Naive thymus-derived CD4-positive, alpha-beta T cell (primary cell): Measurements from ENCODE around the gene CPNE2. TPM values are rescaled to one million over a fixed set of nuclear protein-coding genes. Genes with fewer than 3 reads are reported as not detected.

Source experiments
- ATAC-seq: fragments of 150-1000 bp; cut with Tn5 transposase; 2 replicates; pipeline ENCODE4 v1.10.0; 2021; ENCODE audit warnings: mild to moderate bottlenecking, moderate library complexity
- CTCF ChIA-PET: fragments of 350-600 bp; sonication (Branson Sonifier 250); formaldehyde crosslinking; loops from one replicate; lab custom pipeline; 2021; ENCODE audit warnings: antibody characterized with exemption; lab: Charles Lee
- POLR2A ChIA-PET: fragments of 350-600 bp; sonication (Branson Sonifier 250); formaldehyde crosslinking; loops from one replicate; lab custom pipeline; 2021; ENCODE audit warnings: antibody characterized with exemption, inconsistent platforms; lab: Charles Lee
- DNase-seq, 9 donors: peaks; one replicate each; pipeline versions ENCODE4 v3.0.0 to v3.0.0-alpha.2; 2020 to 2022; ENCODE audit warnings: mixed read lengths in 1 of 9
- H3K27ac ChIP-seq: one replicate; pipeline ENCODE4 v1.7.0; 2013; ENCODE audit warnings: mild to moderate bottlenecking, low read depth, low read length, moderate library complexity
- H3K27me3 ChIP-seq, 2 donors: one replicate each; pipeline ENCODE4 v1.7.0; 2013; ENCODE audit warnings: low read length in 2 of 2, mild to moderate bottlenecking in 2 of 2, moderate library complexity in 2 of 2; ENCODE audit not compliant: control insufficient read depth in 2 of 2, insufficient read depth in 2 of 2
- H3K36me3 ChIP-seq, 3 experiments: 1 replicate in 2 of 3; 2 replicates in 1 of 3; pipeline ENCODE4 v1.7.0; 2013; ENCODE audit warnings: low read length in 3 of 3, mild to moderate bottlenecking in 3 of 3, moderate library complexity in 1 of 3; ENCODE audit not compliant: insufficient read depth in 3 of 3, control insufficient read depth in 2 of 3
- H3K4me1 ChIP-seq, 2 donors: one replicate each; pipeline ENCODE4 v1.7.0; 2013; ENCODE audit warnings: low read length in 2 of 2, mild to moderate bottlenecking in 2 of 2, moderate library complexity in 1 of 2; ENCODE audit not compliant: control insufficient read depth in 2 of 2, insufficient read depth in 2 of 2
- H3K4me3 ChIP-seq: 2 replicates; pipeline ENCODE4 v1.7.0; 2013; ENCODE audit warnings: mild to moderate bottlenecking, low read length
- H3K9me3 ChIP-seq, 3 experiments: 1 replicate in 2 of 3; 2 replicates in 1 of 3; pipeline ENCODE4 v1.7.0; 2013; ENCODE audit warnings: low read length in 3 of 3; ENCODE audit not compliant: control insufficient read depth in 2 of 3
- H3K27ac Mint-ChIP-seq, 9 donors: one replicate each; pipeline ENCODE4 v1.8.0; 2020 to 2022; ENCODE audit warnings: mixed read lengths in 9 of 9, mild to moderate bottlenecking in 8 of 9, moderate library complexity in 5 of 9, inconsistent platforms in 2 of 9
- H3K27me3 Mint-ChIP-seq, 5 donors: one replicate each; pipeline ENCODE4 v1.8.0; 2021 to 2022; ENCODE audit warnings: mixed read lengths in 5 of 5, mild to moderate bottlenecking in 1 of 5
- H3K36me3 Mint-ChIP-seq, 5 donors: one replicate each; pipeline ENCODE4 v1.8.0; 2020 to 2022; ENCODE audit warnings: mixed read lengths in 5 of 5, mild to moderate bottlenecking in 3 of 5, inconsistent platforms in 1 of 5
- H3K4me1 Mint-ChIP-seq, 7 donors: one replicate each; pipeline ENCODE4 v1.8.0; 2020 to 2022; ENCODE audit warnings: mixed read lengths in 7 of 7, mild to moderate bottlenecking in 3 of 7, inconsistent platforms in 1 of 7
- H3K4me3 Mint-ChIP-seq, 10 donors: one replicate each; pipeline ENCODE4 v1.8.0; 2020 to 2022; ENCODE audit warnings: mild to moderate bottlenecking in 10 of 10, mixed read lengths in 10 of 10, moderate library complexity in 6 of 10, inconsistent platforms in 2 of 10
- H3K9me3 Mint-ChIP-seq, 11 donors: one replicate each; pipeline ENCODE4 v1.8.0; 2020 to 2022; ENCODE audit warnings: mixed read lengths in 11 of 11, mild to moderate bottlenecking in 4 of 11, inconsistent platforms in 1 of 11, moderate library complexity in 1 of 11
- intact Hi-C, 2 donors: fragments of 100-400 bp; cut with micrococcal nuclease; formaldehyde crosslinking; loops; one replicate each; pipeline ENCODE4 v1.15.1; 2023
- polyA plus RNA-seq, 2 donors: library from polyadenylated mRNA; unstranded; fragments of 300-500 nt; fragmentation: Illumina TruSeq; gene quantifications; one replicate each; pipeline ENCODE4 v1.2.3, GENCODE V29; 2021
- total RNA-seq, 6 experiments: library from RNA in 5 of 6; stranded (reverse) in 5 of 6; gene quantifications; 1 replicate in 5 of 6; 2 replicates in 1 of 6; pipeline ENCODE4 v1.2.3 and lab custom pipeline; 2021 to 2026

CPNE2 gene
- total and polyA plus RNA-seq, 7 experiments from 2014 or later, result 1.1 to 12.6 (median 5.5) TPM

- Mint-ChIP-seq H3K4me1 (peaks cover 0 to 3% (median 0%) of the 10 kb centered on the region in 7 donors), H3K27me3 (no peaks in the 10 kb centered on the region), H3K9me3 (no peaks in the 10 kb centered on the region), H3K36me3 (peaks cover 0 to 9% (median 3%) of the 10 kb centered on the region in 5 donors), H3K4me3 (no peak overlapping the region), H3K27ac (no peak overlapping the region)
- Histone ChIP-seq H3K27ac (no peak overlapping the region), H3K4me1 (no peaks in the 10 kb centered on the region), H3K36me3 (no peaks in the 10 kb centered on the region), H3K27me3 (no peaks in the 10 kb centered on the region), H3K4me3 (no peak overlapping the region), H3K9me3 (no peaks in the 10 kb centered on the region)
- intact Hi-C loops, result no loop called here
- ChIA-PET POLR2A (no interaction called here), CTCF (no interaction called here)
- ATAC-seq (no peak), DNase-seq (no peak)
Measured at GRCh38 chr16:57115514-57116182, 23.3 kb downstream of the CPNE2 start.

GRCh38 chr16:57118461-57119084, 26.2 kb downstream of the CPNE2 start:
- H3K9me3 Mint-ChIP-seq, result no peaks in the 10 kb centered on the region
- ATAC-seq (no peak), DNase-seq (no peak)
- no peak overlapping the region for H3K27ac ChIP-seq
- H3K36me3 Mint-ChIP-seq, result peaks cover 0 to 5% (median 3%) of the 10 kb centered on the region in 5 donors
- H3K9me3 ChIP-seq, result no peaks in the 10 kb centered on the region
- no peak overlapping the region for H3K27ac Mint-ChIP-seq
- H3K4me3 ChIP-seq, result no peak overlapping the region
- no peaks in the 10 kb centered on the region for H3K27me3 ChIP-seq
- H3K4me1 ChIP-seq, result peaks cover 3 to 7% of the 10 kb centered on the region in 2 donors
- H3K4me3 Mint-ChIP-seq, result no peak overlapping the region
- peaks cover 3 to 10% (median 8%) of the 10 kb centered on the region in 7 donors for H3K4me1 Mint-ChIP-seq
- ChIA-PET POLR2A (no interaction called here), CTCF (no interaction called here)
- no peaks in the 10 kb centered on the region for H3K36me3 ChIP-seq
- no peaks in the 10 kb centered on the region for H3K27me3 Mint-ChIP-seq
- intact Hi-C loops, result no loop called here

GRCh38 chr16:57123216-57123973, 31.0 kb downstream of the CPNE2 start:
- DNase-seq (no peak), ATAC-seq (no peak)
- Histone ChIP-seq H3K4me3 (no peak overlapping the region), H3K9me3 (no peaks in the 10 kb centered on the region), H3K27ac (peak overlapping the region; percentile 48), H3K4me1 (peaks cover 33 to 43% of the 10 kb centered on the region in 2 donors), H3K27me3 (no peaks in the 10 kb centered on the region), H3K36me3 (no peaks in the 10 kb centered on the region)
- Mint-ChIP-seq H3K36me3 (peaks cover 0 to 3% (median 0%) of the 10 kb centered on the region in 5 donors), H3K4me1 (peaks cover 36 to 56% (median 52%) of the 10 kb centered on the region in 7 donors), H3K27me3 (no peaks in the 10 kb centered on the region), H3K9me3 (no peaks in the 10 kb centered on the region), H3K4me3 (peak overlapping the region in 9 of 10 donors; percentile 43 to 93 (median 64)), H3K27ac (peak overlapping the region; percentile 77 to 97 (median 94))
- POLR2A ChIA-PET, result interaction anchor here (0.6 to 1.2 kb wide), 3 partner anchors 13 to 63 kb away, joined by 3 read pairs; partner anchors contain the start of genes PSME3IP1 and RSPRY1
- intact Hi-C loops, result no loop called here
- CTCF ChIA-PET, result interaction anchor here (0.8 kb wide), 1 partner anchor 158 kb away, joined by 3 read pairs; no protein-coding TSS in a partner anchor

GRCh38 chr16:57123974-57124674, 31.7 kb downstream of the CPNE2 start:
- Histone ChIP-seq H3K36me3 (no peaks in the 10 kb centered on the region), H3K27me3 (no peaks in the 10 kb centered on the region), H3K4me1 (peaks cover 40 to 48% of the 10 kb centered on the region in 2 donors), H3K4me3 (no peak overlapping the region), H3K27ac (peak overlapping the region; percentile 48), H3K9me3 (no peaks in the 10 kb centered on the region)
- H3K9me3 Mint-ChIP-seq, result no peaks in the 10 kb centered on the region
- peaks cover 0 to 3% (median 0%) of the 10 kb centered on the region in 5 donors for H3K36me3 Mint-ChIP-seq
- peak in 5 of 9 donors; percentile 19 to 43 (median 38) for DNase-seq
- ATAC-seq, result no peak
- ChIA-PET CTCF (no interaction called here), POLR2A (interaction anchor here (0.7 to 1.2 kb wide), 2 partner anchors 14 to 17 kb away, joined by 3 read pairs; no protein-coding TSS in a partner anchor)
- H3K27ac Mint-ChIP-seq, result peak overlapping the region; percentile 77 to 97 (median 94)
- H3K4me1 Mint-ChIP-seq, result peaks cover 41 to 63% (median 59%) of the 10 kb centered on the region in 7 donors
- H3K4me3 Mint-ChIP-seq, result peak overlapping the region in 9 of 10 donors; percentile 43 to 93 (median 64)
- intact Hi-C loops, result loop anchor here in 1 of 2 donors (1.0 kb wide), 1 partner anchor 11 kb away; no protein-coding TSS in a partner anchor
- no peaks in the 10 kb centered on the region for H3K27me3 Mint-ChIP-seq

- intact Hi-C loops, result no loop called here
- POLR2A ChIA-PET, result interaction anchor here (0.7 to 1.7 kb wide), 3 partner anchors 16 to 393 kb away, joined by 3 to 4 read pairs (median 3); no protein-coding TSS in a partner anchor
Measured at GRCh38 chr16:57125376-57125775, 33.0 kb downstream of the CPNE2 start.

More at GRCh38 chr16:57125376-57125775, 33.0 kb downstream of the CPNE2 start:
- no peaks in the 10 kb centered on the region for H3K9me3 ChIP-seq
- Mint-ChIP-seq H3K9me3 (no peaks in the 10 kb centered on the region), H3K27me3 (no peaks in the 10 kb centered on the region), H3K4me3 (peak overlapping the region in 5 of 10 donors; percentile 28 to 93 (median 34)), H3K36me3 (peaks cover 0 to 3% (median 0%) of the 10 kb centered on the region in 5 donors), H3K27ac (peak overlapping the region in 4 of 9 donors; percentile 41 to 94 (median 84)), H3K4me1 (peaks cover 51 to 76% (median 72%) of the 10 kb centered on the region in 7 donors)
- H3K27me3 ChIP-seq, result no peaks in the 10 kb centered on the region
- H3K4me1 ChIP-seq, result peaks cover 51 to 54% of the 10 kb centered on the region in 2 donors
- ATAC-seq, result no peak
- DNase-seq, result no peak
- no peak overlapping the region for H3K27ac ChIP-seq
- CTCF ChIA-PET, result interaction anchor here (1.6 kb wide), 1 partner anchor 33 kb away, joined by 4 read pairs; the partner anchor contains the start of gene CPNE2
- H3K36me3 ChIP-seq, result no peaks in the 10 kb centered on the region
- no peak overlapping the region for H3K4me3 ChIP-seq
